A549 (cell line): ENCODE data around the gene KNDC1.

Experiments
- CTCF ChIP-seq: fragments of >200 bp; sonication (Bioruptor Twin); formaldehyde crosslinking; IDR thresholded peaks from 3 replicates; pipeline ENCODE4 v1.5.1; 2016
- EP300 ChIP-seq, 2 experiments: fragments of >200 bp; sonication (Bioruptor Twin); formaldehyde crosslinking; IDR thresholded peaks; 2 replicates in 1 of 2; 3 replicates in 1 of 2; pipeline ENCODE4 v1.6.1; 2016 to 2017
- MAFK ChIP-seq: fragments of 450-650 bp; IDR thresholded peaks from 2 replicates; pipeline ENCODE4 v1.6.1; 2014; ENCODE audit not compliant: partially characterized antibody
- NR3C1 ChIP-seq: fragments of >200 bp; sonication (Bioruptor Twin); formaldehyde crosslinking; IDR thresholded peaks from 3 replicates; pipeline ENCODE4 v1.6.1; 2017
- POLR2A ChIP-seq: IDR thresholded peaks from 2 replicates; pipeline ENCODE4 v1.6.1; 2012; ENCODE audit warnings: mild to moderate bottlenecking, low read length
- SREBF2 ChIP-seq: fragments of 450-650 bp; IDR thresholded peaks from 2 replicates; pipeline ENCODE4 v1.6.1; 2014; ENCODE audit warnings: mild to moderate bottlenecking, moderate library complexity
- TF ChIP-seq, protein P1 (sequence below): fragments of 250-450 bp; sonication (Bioruptor Pico); IDR thresholded peaks from 2 replicates; pipeline ENCODE4 v1.5.0; 2021; ENCODE audit warnings: mild to moderate bottlenecking, moderate library complexity, borderline replicate concordance

GRCh38 chr10:133213641-133214467, 53.8 kb downstream of the KNDC1 start:
- TF ChIP-seq MAFK (no peak), SREBF2 (no peak), EP300 (IDR thresholded peaks at IDR 0.05) (no peak), NR3C1 (no peak), CTCF (no peak), POLR2A (no peak)
- TF ChIP-seq, protein P1, sequence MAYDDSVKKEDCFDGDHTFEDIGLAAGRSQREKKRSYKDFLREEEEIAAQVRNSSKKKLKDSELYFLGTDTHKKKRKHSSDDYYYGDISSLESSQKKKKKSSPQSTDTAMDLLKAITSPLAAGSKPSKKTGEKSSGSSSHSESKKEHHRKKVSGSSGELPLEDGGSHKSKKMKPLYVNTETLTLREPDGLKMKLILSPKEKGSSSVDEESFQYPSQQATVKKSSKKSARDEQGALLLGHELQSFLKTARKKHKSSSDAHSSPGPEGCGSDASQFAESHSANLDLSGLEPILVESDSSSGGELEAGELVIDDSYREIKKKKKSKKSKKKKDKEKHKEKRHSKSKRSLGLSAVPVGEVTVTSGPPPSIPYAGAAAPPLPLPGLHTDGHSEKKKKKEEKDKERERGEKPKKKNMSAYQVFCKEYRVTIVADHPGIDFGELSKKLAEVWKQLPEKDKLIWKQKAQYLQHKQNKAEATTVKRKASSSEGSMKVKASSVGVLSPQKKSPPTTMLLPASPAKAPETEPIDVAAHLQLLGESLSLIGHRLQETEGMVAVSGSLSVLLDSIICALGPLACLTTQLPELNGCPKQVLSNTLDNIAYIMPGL: no peak
